SU-DHL-6 (cell line): ENCODE data around the gene SHMT2.

Experiments used
- H2AFZ ChIP-seq: fragments of 200-600 bp; sonication (generic); 2 replicates; pipeline ENCODE4 v1.6.1; 2014; ENCODE audit warnings: low read depth, mild to moderate bottlenecking, moderate library complexity, mixed read lengths, antibody characterized with exemption, low read length; ENCODE audit not compliant: severe bottlenecking
- H3F3A ChIP-seq: fragments of 200-600 bp; shearing (Covaris generic); 2 replicates; pipeline ENCODE4 v1.6.0; 2016; ENCODE audit warnings: antibody characterized with exemption, mild to moderate bottlenecking; ENCODE audit not compliant: insufficient read depth
- H3K27ac ChIP-seq: fragments of 200-600 bp; sonication (generic); 2 replicates; pipeline ENCODE4 v1.5.1; 2016; ENCODE audit warnings: low read depth, mild to moderate bottlenecking, low read length, moderate library complexity, mixed read lengths
- H3K27me3 ChIP-seq: fragments of 200-600 bp; sonication (generic), shearing (Covaris generic); 2 replicates; pipeline ENCODE4 v1.6.0; 2014; ENCODE audit warnings: mild to moderate bottlenecking, low read length
- H3K36me3 ChIP-seq: fragments of 200-600 bp; sonication (generic); 2 replicates; pipeline ENCODE4 v1.6.1; 2014; ENCODE audit warnings: mild to moderate bottlenecking, low read length, mixed read lengths
- H3K4me2 ChIP-seq: fragments of 300-600, 200-600 bp; shearing (Covaris generic), sonication (generic); 2 replicates; pipeline ENCODE4 v1.6.0; 2014; ENCODE audit warnings: low read length, low read depth, mild to moderate bottlenecking; ENCODE audit not compliant: poor library complexity, severe bottlenecking
- H3K4me3 ChIP-seq: fragments of 200-600 bp; sonication (generic); 2 replicates; pipeline ENCODE4 v1.5.1; 2014; ENCODE audit warnings: antibody characterized with exemption, low read length, mild to moderate bottlenecking, mixed read lengths; ENCODE audit not compliant: insufficient read depth, poor library complexity, severe bottlenecking
- H3K79me2 ChIP-seq: fragments of 200-600 bp; sonication (generic); 2 replicates; pipeline ENCODE4 v1.6.1; 2014; ENCODE audit warnings: mild to moderate bottlenecking, low read length, moderate library complexity; ENCODE audit not compliant: insufficient read depth
- H3K9ac ChIP-seq: fragments of 200-600 bp; sonication (generic); 2 replicates; pipeline ENCODE4 v1.7.0; 2014; ENCODE audit warnings: mild to moderate bottlenecking, low read length
- H3K9me2 ChIP-seq: fragments of 200-600 bp; sonication (generic); replicated peaks from 2 replicates; pipeline ENCODE4 v1.6.1; 2014; ENCODE audit warnings: low read length; ENCODE audit not compliant: insufficient read depth
- H3K9me3 ChIP-seq: fragments of 200-600 bp; sonication (generic); 2 replicates; pipeline ENCODE4 v1.6.1; 2014; ENCODE audit warnings: low read length, mixed read lengths; ENCODE audit not compliant: insufficient read depth
- H4K20me1 ChIP-seq: fragments of 200-600 bp; sonication (generic); 2 replicates; pipeline ENCODE4 v1.6.1; 2014; ENCODE audit warnings: low read depth, mild to moderate bottlenecking, antibody characterized with exemption, low read length, moderate library complexity, mixed read lengths
- EZH2phosphoT487 ChIP-seq: fragments of 200-600 bp; sonication (generic), shearing (Covaris generic); conservative IDR thresholded peaks from 2 replicates; pipeline ENCODE4 v1.6.1; 2018; ENCODE audit warnings: mild to moderate bottlenecking, antibody characterized with exemption, low read length, moderate library complexity, mixed read lengths
- TF ChIP-seq, protein P1 (sequence below): fragments of 200-600 bp; sonication (generic); IDR thresholded peaks from one replicate; pipeline ENCODE4 v1.5.1; 2017; ENCODE audit warnings: antibody characterized with exemption, mild to moderate bottlenecking, low read length, moderate library complexity; ENCODE audit not compliant: insufficient read depth, poor library complexity, severe bottlenecking

Gene SHMT2

DNA sequence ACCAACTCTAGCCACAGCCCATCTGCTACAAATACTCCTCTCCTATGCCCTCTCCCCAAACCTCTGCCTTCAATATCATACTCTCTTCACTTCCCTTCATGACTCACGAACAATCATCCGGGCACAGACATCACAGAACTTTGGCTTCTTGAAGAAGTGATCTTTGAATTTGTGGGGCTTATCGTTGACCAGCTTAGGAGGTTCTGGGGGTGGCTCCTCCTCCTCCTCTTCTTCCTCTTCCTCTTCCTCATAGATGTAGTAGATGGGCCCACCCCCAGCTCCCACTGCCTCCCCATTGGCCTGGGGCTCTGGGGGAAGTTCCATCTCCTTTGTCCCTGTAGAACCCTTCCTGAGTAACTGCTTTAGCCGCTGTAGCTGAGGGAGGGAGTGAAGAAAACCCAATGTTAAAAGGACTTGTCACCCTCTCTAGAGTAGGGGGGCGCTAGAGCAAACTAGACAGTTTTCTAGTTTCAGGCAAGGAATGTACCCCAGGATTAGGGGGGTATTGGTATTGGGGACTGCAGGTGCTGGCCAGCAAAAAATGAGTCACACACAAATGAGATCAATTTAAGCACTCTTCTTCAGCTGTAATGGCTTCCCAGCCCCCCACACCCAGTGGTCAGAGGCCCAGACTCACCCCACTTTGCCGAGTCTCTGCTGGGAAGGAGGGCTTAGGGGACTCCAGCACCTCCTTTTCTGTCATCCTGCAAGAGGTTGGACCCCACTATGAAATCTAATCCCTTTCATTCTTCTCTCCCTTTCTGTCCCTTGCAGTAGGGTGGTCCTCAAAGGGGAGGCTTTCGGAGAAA lies 19.6 kb downstream of the SHMT2 start:
- Histone ChIP-seq H3K9me3 (no peaks in the 10 kb centered on the region), H3K9ac (peak overlapping the region; percentile 29; the same call in 1 of the 2 replicates), H3K36me3 (no peaks in the 10 kb centered on the region), H3K79me2 (no peaks in the 10 kb centered on the region), H3K4me2 (peak overlapping the region; percentile 38), H3K4me3 (no peak overlapping the region), H3K27me3 (no peaks in the 10 kb centered on the region), H3K9me2 (no peaks in the 10 kb centered on the region), H4K20me1 (no peaks in the 10 kb centered on the region; the same call in 1 of the 2 replicates), H3F3A (no peaks in the 10 kb centered on the region), H2AFZ (no peak overlapping the region), H3K27ac (no peak overlapping the region)
- TF ChIP-seq, protein P1, sequence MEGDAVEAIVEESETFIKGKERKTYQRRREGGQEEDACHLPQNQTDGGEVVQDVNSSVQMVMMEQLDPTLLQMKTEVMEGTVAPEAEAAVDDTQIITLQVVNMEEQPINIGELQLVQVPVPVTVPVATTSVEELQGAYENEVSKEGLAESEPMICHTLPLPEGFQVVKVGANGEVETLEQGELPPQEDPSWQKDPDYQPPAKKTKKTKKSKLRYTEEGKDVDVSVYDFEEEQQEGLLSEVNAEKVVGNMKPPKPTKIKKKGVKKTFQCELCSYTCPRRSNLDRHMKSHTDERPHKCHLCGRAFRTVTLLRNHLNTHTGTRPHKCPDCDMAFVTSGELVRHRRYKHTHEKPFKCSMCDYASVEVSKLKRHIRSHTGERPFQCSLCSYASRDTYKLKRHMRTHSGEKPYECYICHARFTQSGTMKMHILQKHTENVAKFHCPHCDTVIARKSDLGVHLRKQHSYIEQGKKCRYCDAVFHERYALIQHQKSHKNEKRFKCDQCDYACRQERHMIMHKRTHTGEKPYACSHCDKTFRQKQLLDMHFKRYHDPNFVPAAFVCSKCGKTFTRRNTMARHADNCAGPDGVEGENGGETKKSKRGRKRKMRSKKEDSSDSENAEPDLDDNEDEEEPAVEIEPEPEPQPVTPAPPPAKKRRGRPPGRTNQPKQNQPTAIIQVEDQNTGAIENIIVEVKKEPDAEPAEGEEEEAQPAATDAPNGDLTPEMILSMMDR = no peak
- TF ChIP-seq EZH2phosphoT487 = no peak

DNA sequence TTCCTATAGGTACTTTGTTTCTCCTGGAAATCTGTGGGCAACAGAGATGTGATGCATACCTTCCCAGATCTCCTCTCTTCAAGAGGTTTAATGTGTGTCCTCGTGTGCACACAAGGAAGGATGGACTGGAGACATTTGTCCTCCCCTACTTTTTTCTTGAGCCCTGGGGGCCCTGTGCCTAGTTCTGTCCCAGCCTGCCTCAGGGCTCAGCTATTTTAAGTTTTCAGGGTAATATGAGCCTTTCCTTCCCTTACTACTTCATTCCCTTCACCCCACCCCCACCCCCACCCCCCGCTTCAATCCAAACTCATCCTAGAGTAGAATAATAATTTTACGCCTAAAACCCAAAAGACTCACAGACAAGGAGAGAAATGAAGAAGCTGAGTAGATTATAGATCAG lies 21.0 kb downstream of the SHMT2 start:
- H3K9me2 ChIP-seq = no peaks in the 10 kb centered on the region
- H3K27ac ChIP-seq = no peak overlapping the region
- TF ChIP-seq EZH2phosphoT487 = no peak
- TF ChIP-seq, protein P1 = no peak
- no peak overlapping the region for H2AFZ ChIP-seq
- H3K4me3 ChIP-seq = no peak overlapping the region
- no peaks in the 10 kb centered on the region for H3K9me3 ChIP-seq
- H3K36me3 ChIP-seq = no peaks in the 10 kb centered on the region
- H3K27me3 ChIP-seq = no peaks in the 10 kb centered on the region
- no peaks in the 10 kb centered on the region for H4K20me1 ChIP-seq
- no peak overlapping the region for H3K9ac ChIP-seq
- no peak overlapping the region for H3K4me2 ChIP-seq
- H3F3A ChIP-seq = no peaks in the 10 kb centered on the region
- no peaks in the 10 kb centered on the region for H3K79me2 ChIP-seq

DNA sequence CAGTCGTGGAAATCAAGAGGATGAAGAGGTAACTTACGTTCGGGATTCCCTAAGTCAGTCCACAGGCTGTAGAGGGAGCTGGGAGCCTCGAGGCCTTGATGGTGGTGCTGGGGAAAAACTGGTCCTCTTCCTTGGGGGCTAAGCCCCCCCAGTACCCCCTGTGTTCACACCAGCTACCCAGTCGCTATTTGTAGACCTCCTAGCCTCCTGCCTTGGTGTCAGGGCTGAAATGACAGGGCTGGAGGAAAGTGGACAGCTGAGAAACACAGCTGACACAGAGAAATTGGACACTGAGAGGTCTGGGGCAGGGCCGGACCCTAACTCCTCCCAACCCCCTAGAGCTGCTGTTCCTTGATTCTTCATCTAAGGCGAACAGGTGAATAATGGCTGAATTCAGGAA lies 21.4 kb downstream of the SHMT2 start, which contains the start of gene STAC3:
Gene STAC3 (minus strand): TSS at position 232 of the 400 bp plus-strand sequence. CDS start 1,551 bp downstream, outside the sequence.
- Histone ChIP-seq H3K4me2 (no peak within 1 kb of the TSS), H3F3A (no peaks in the 10 kb centered on the region), H3K9me3 (no peaks in the 10 kb centered on the region), H3K9ac (no peak within 1 kb of the TSS), H4K20me1 (no peaks in the 10 kb centered on the region), H2AFZ (no peak within 1 kb of the TSS), H3K36me3 (no peaks in the 10 kb centered on the region), H3K79me2 (no peaks in the 10 kb centered on the region), H3K4me3 (no peak within 1 kb of the TSS), H3K27ac (no peak within 1 kb of the TSS), H3K9me2 (no peaks in the 10 kb centered on the region), H3K27me3 (no peaks in the 10 kb centered on the region)
- no peak for TF ChIP-seq EZH2phosphoT487
- TF ChIP-seq, protein P1 = no peak
